ENCODE results near the gene AMPD1.

DNA sequence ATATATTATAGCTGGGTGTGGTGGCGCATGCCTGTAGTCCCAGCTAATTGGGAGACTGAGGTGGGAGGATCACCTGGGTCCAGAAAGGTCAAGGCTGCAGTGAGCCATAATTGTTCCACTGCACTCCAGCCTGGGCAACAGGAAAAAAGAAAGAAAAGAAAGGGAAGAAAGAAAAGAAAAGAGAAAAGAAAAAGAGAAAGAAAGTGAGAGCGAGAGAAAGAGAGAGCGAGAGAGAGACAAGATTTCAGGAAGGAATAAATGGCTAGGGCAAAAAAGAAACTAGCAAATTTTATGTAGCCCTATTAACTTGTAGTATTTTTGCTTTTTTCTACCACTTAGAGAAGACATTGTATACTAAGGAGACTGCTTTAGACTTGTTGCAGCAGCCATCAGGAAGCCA, 15.0 kb upstream of the AMPD1 start:
- TF ChIP-seq, protein P1, sequence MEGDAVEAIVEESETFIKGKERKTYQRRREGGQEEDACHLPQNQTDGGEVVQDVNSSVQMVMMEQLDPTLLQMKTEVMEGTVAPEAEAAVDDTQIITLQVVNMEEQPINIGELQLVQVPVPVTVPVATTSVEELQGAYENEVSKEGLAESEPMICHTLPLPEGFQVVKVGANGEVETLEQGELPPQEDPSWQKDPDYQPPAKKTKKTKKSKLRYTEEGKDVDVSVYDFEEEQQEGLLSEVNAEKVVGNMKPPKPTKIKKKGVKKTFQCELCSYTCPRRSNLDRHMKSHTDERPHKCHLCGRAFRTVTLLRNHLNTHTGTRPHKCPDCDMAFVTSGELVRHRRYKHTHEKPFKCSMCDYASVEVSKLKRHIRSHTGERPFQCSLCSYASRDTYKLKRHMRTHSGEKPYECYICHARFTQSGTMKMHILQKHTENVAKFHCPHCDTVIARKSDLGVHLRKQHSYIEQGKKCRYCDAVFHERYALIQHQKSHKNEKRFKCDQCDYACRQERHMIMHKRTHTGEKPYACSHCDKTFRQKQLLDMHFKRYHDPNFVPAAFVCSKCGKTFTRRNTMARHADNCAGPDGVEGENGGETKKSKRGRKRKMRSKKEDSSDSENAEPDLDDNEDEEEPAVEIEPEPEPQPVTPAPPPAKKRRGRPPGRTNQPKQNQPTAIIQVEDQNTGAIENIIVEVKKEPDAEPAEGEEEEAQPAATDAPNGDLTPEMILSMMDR (IDR thresholded peaks at IDR 0.05) = no peak
- TF ChIP-seq POLR2A (IDR thresholded peaks at IDR 0.05) = no peak

Data from testis (tissue), 2 donors.